ENCODE data around the gene SORCS1. TPM values are rescaled to one million over a fixed set of nuclear protein-coding genes. Genes with fewer than 3 reads are reported as not detected.

SORCS1 gene
- total RNA-seq, 2 donors from 2014 or later, result 0.23 to 14.4 TPM

DNA sequence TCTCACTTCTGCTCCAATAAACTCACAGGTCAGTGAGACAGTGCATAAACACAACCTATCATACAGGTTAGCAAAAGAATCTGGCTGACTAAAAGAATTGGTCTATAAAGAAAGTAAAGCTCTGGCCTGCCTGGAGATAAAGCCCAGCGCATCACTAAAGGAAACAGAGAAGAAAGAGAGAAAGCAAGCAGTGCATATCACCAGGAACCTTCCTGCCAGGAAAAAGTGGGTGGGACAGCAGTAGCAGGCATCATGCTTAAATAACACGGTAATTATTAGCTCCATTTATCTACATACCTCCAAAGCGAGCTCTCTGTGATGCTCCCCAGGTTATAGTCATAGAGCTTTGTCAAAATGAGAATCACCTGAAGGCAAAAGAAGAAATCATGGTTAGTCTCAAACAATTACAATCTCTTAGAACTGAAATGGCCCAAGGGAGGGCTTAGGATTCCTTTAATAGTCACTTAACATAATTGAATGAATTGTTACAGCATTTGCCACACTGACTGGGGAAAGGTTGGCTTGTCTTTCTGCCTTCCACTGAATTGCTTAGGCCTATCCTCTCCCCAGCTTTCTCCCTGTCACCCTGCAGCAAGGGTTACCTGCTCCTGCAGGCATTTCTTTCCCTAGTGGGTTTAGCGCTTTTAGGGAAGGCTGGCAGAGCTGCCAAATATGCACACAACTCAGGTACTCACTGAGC, 208.1 kb downstream of the SORCS1 start:
- Histone ChIP-seq H3K27me3 (replicated peaks; ENCODE audit: insufficient read depth) (no peaks in the 10 kb centered on the region), H3K36me3 (no peaks in the 10 kb centered on the region), H3K4me1 (replicated peaks) (no peaks in the 10 kb centered on the region), H3K4me3 (no peak overlapping the region), H3K27ac (no peak overlapping the region), H3K9me3 (no peaks in the 10 kb centered on the region)
- DNase-seq (ENCODE audit: low spot score), result no peak
- intact Hi-C loops (cut with DNase I), result no loop called here
- TF ChIP-seq, protein P1, sequence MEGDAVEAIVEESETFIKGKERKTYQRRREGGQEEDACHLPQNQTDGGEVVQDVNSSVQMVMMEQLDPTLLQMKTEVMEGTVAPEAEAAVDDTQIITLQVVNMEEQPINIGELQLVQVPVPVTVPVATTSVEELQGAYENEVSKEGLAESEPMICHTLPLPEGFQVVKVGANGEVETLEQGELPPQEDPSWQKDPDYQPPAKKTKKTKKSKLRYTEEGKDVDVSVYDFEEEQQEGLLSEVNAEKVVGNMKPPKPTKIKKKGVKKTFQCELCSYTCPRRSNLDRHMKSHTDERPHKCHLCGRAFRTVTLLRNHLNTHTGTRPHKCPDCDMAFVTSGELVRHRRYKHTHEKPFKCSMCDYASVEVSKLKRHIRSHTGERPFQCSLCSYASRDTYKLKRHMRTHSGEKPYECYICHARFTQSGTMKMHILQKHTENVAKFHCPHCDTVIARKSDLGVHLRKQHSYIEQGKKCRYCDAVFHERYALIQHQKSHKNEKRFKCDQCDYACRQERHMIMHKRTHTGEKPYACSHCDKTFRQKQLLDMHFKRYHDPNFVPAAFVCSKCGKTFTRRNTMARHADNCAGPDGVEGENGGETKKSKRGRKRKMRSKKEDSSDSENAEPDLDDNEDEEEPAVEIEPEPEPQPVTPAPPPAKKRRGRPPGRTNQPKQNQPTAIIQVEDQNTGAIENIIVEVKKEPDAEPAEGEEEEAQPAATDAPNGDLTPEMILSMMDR (IDR thresholded peaks at IDR 0.05), result no peak
- no peak for TF ChIP-seq POLR2A (IDR thresholded peaks at IDR 0.05)
- no peak for TF ChIP-seq POLR2AphosphoS5 (IDR thresholded peaks at IDR 0.05)
- 80% methylated on average over 4 of the region's 4 CpGs for WGBS

DNA sequence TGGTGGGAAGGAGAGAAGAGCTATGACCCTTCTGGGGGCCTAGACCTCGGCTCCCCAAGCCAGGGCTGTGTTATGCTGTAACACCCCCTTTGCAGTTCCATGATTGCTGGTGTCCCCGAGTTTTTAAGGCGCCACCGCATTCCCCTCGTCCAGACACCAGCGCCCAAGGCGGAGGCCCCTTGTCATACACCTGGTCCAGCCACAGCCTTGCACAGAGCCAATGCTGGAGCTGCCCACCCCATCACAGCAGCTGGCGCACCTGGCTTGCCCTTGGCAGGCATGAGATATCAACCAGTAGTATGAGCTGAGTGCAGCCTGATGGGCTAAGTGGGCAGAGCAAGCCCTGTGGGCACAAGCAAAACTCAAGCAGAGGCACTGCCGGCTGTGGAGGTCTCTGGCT, 209.4 kb downstream of the SORCS1 start:
- no peaks in the 10 kb centered on the region for H3K4me1 ChIP-seq (replicated peaks)
- no peak overlapping the region for H3K4me3 ChIP-seq
- 100% methylated on average over 9 of the region's 9 CpGs for WGBS
- no peak for TF ChIP-seq POLR2AphosphoS5 (IDR thresholded peaks at IDR 0.05)
- intact Hi-C loops (cut with DNase I), result no loop called here
- no peaks in the 10 kb centered on the region for H3K9me3 ChIP-seq
- no peaks in the 10 kb centered on the region for H3K27me3 ChIP-seq (replicated peaks; ENCODE audit: insufficient read depth)
- no peaks in the 10 kb centered on the region for H3K36me3 ChIP-seq
- no peak for DNase-seq (ENCODE audit: low spot score)
- no peak overlapping the region for H3K27ac ChIP-seq

DNA sequence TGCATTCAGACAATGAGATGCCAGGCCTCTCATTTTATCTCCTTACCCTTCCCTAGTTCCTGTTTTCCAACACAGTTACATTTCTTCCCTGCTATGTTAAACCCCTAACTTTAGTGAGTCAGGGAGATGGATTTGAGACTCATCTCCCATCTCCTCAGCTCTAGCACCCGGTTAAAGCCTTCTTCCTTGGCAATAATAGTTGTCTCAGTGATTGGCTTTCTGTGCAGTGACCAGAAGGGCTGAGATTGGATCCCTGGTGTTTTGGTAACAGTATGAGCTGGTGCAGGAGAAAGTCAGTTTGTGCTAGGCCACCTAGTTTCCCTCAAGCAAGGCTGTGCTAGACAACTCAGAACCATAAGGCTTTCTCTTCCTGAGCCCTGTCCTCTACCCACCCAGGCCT, 212.5 kb downstream of the SORCS1 start:
- Histone ChIP-seq H3K9me3 (no peaks in the 10 kb centered on the region), H3K4me3 (no peak overlapping the region), H3K27ac (no peak overlapping the region), H3K36me3 (no peaks in the 10 kb centered on the region), H3K27me3 (replicated peaks; ENCODE audit: insufficient read depth) (no peaks in the 10 kb centered on the region), H3K4me1 (replicated peaks) (no peaks in the 10 kb centered on the region)
- intact Hi-C loops (cut with DNase I), result no loop called here
- WGBS, result 93% methylated on average over 1 of the region's 1 CpG
- TF ChIP-seq, protein P1 (IDR thresholded peaks at IDR 0.05), result no peak
- no peak for TF ChIP-seq POLR2AphosphoS5 (IDR thresholded peaks at IDR 0.05)
- TF ChIP-seq POLR2A (IDR thresholded peaks at IDR 0.05), result no peak
- no peak for DNase-seq (ENCODE audit: low spot score)

DNA sequence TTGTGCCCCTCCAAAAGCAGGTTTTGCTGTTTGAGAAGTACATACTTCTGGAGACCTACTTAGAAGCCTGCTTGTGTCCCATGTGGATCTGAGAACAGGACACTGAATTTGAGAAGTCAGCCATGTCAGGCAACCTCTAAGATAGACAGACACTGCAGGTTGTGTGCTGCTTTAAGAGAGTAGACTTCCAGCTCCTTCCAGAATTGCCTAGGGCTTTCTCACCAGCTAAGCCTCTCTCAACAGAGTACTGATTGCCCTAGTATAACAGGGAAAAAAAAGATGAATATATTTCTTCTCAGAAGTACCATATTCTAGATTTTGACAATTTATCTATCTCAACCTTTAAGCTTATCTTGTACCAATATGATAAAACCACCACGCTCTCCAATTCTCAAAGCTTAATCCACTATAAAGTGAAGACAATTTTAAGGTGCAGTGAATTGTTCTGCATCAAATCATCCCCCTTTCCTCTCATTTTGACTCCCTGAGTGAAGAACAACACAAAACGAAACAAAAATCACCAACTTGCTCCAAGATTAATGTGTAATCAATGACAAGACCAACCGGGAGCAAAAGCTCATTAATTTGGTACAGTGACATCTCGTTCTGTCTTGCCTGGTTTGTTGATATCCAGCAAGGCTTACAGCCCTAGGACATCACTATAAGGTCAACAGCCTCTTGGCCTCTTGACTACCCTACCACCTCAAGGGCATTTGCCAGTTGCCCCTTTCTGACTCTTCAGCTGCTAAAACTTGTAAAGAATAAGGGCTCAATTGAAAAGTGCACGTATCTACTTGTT, 214.6 kb downstream of the SORCS1 start:
- Histone ChIP-seq H3K27me3 (replicated peaks; ENCODE audit: insufficient read depth) (no peaks in the 10 kb centered on the region), H3K9me3 (no peaks in the 10 kb centered on the region), H3K27ac (no peak overlapping the region), H3K4me1 (replicated peaks) (no peaks in the 10 kb centered on the region), H3K36me3 (no peaks in the 10 kb centered on the region), H3K4me3 (no peak overlapping the region)
- WGBS, result 62% methylated on average over 5 of the region's 5 CpGs
- TF ChIP-seq POLR2AphosphoS5 (IDR thresholded peaks at IDR 0.05), result no peak
- TF ChIP-seq, protein P1 (IDR thresholded peaks at IDR 0.05), result no peak
- no peak for TF ChIP-seq POLR2A (IDR thresholded peaks at IDR 0.05)
- intact Hi-C loops (cut with DNase I), result no loop called here
- DNase-seq (ENCODE audit: low spot score), result no peak

DNA sequence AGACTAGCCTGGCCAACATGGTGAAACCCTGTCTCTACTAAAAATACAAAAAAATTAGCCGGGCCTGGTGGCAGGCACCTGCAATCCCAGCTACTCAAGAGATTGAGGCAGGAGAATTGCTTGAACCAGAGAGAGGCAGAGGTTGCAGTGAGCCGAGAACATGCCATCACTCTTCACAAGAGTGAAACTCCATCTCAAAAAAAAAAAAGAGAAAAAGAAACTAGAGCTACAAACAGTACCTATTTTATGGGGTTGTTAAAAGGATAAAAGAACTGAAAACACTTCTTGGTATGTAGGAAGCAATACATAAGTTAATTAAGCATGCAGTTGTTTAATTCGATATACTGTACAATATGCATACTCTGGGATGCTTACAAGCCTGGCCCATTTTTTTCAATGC, 216.9 kb downstream of the SORCS1 start:
- no peaks in the 10 kb centered on the region for H3K36me3 ChIP-seq
- no peak for DNase-seq (ENCODE audit: low spot score)
- intact Hi-C loops (cut with DNase I), result no loop called here
- TF ChIP-seq POLR2A (IDR thresholded peaks at IDR 0.05) (no peak), POLR2AphosphoS5 (IDR thresholded peaks at IDR 0.05) (no peak)
- TF ChIP-seq, protein P1 (IDR thresholded peaks at IDR 0.05), result no peak
- no peak overlapping the region for H3K4me3 ChIP-seq
- no peaks in the 10 kb centered on the region for H3K4me1 ChIP-seq (replicated peaks)
- no peaks in the 10 kb centered on the region for H3K9me3 ChIP-seq
- no peaks in the 10 kb centered on the region for H3K27me3 ChIP-seq (replicated peaks; ENCODE audit: insufficient read depth)
- H3K27ac ChIP-seq, result no peak overlapping the region
- 78% methylated on average over 3 of the region's 3 CpGs for WGBS

Measured in prostate gland (tissue), 2 donors.